Panc1 (cell line): Measurements from ENCODE around the gene CCDC69.

Source experiments
- POLR2AphosphoS5 ChIP-seq: IDR thresholded peaks from 2 replicates; pipeline ENCODE4 v1.6.1; 2012; ENCODE audit warnings: mild to moderate bottlenecking, low read depth, low read length, moderate library complexity
- REST ChIP-seq, 2 experiments: IDR thresholded peaks; 2 replicates each; pipeline ENCODE4 v1.6.1; 2011 to 2012; ENCODE audit warnings: low read depth in 2 of 2, control low read depth in 1 of 2, low read length in 1 of 2, mild to moderate bottlenecking in 1 of 2, moderate library complexity in 1 of 2; ENCODE audit not compliant: insufficient read depth in 1 of 2
- SIN3A ChIP-seq: IDR thresholded peaks from 2 replicates; pipeline ENCODE4 v1.6.1; 2012; ENCODE audit warnings: low read depth, mild to moderate bottlenecking, low read length, moderate library complexity, borderline replicate concordance; ENCODE audit not compliant: insufficient read depth
- TCF7L2 ChIP-seq: IDR thresholded peaks from 2 replicates; pipeline ENCODE4 v1.6.1; 2011; ENCODE audit warnings: mild to moderate bottlenecking, low read depth, low read length, inconsistent platforms
- TF ChIP-seq, protein P1 (sequence below): fragments of 450-650 bp; IDR thresholded peaks from 2 replicates; pipeline ENCODE4 v1.5.1; 2017; ENCODE audit warnings: mild to moderate bottlenecking

GRCh38 chr5:151180291-151180690, 43.6 kb downstream of the CCDC69 start:
- TF ChIP-seq, protein P1, sequence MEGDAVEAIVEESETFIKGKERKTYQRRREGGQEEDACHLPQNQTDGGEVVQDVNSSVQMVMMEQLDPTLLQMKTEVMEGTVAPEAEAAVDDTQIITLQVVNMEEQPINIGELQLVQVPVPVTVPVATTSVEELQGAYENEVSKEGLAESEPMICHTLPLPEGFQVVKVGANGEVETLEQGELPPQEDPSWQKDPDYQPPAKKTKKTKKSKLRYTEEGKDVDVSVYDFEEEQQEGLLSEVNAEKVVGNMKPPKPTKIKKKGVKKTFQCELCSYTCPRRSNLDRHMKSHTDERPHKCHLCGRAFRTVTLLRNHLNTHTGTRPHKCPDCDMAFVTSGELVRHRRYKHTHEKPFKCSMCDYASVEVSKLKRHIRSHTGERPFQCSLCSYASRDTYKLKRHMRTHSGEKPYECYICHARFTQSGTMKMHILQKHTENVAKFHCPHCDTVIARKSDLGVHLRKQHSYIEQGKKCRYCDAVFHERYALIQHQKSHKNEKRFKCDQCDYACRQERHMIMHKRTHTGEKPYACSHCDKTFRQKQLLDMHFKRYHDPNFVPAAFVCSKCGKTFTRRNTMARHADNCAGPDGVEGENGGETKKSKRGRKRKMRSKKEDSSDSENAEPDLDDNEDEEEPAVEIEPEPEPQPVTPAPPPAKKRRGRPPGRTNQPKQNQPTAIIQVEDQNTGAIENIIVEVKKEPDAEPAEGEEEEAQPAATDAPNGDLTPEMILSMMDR, result no peak
- TF ChIP-seq REST (IDR thresholded peaks at IDR 0.05; ENCODE audit: insufficient read depth in 1 of 2, low read depth in 2 of 2, low read length in 1 of 2), result no peak
- TF ChIP-seq POLR2AphosphoS5, result no peak
- no peak for TF ChIP-seq TCF7L2
- TF ChIP-seq SIN3A, result no peak
